SK-N-SH (cell line): ENCODE results near the gene UCKL1. TPM values are rescaled to one million over a fixed set of nuclear protein-coding genes. Genes with fewer than 3 reads are reported as not detected.
"Not testable (repeated sequence)": the region's sequence is repeated elsewhere in the genome, so short reads cannot be mapped to it uniquely, and the experiment has no call there.

ENCODE experiments used
- CTCF ChIA-PET: fragments of 300-600, 350-600 bp; formaldehyde crosslinking; extraction: SDS; loops from one replicate; lab custom pipeline; 2021; lab: Yijun Ruan, JAX
- POLR2A ChIA-PET: fragments of 350-600 bp; sonication (Branson Sonifier 250); formaldehyde crosslinking; extraction: SDS; loops from one replicate; lab custom pipeline; 2020; ENCODE audit warnings: antibody characterized with exemption, inconsistent platforms; lab: Yijun Ruan, JAX
- DNase-seq: peaks from one replicate; pipeline ENCODE4 v3.0.0; 2012
- H2AFZ ChIP-seq: fragments of 200-600 bp; sonication (generic); 2 replicates; pipeline ENCODE4 v1.8.1; 2016; ENCODE audit warnings: antibody characterized with exemption, mild to moderate bottlenecking, low read depth
- H3F3A ChIP-seq: fragments of 200-600 bp; sonication (generic); replicated peaks from 2 replicates; pipeline ENCODE3; 2016; ENCODE audit warnings: antibody characterized with exemption, mild to moderate bottlenecking; ENCODE audit not compliant: insufficient read depth
- H3K27ac ChIP-seq, 2 experiments: fragments of 200-500 bp in 1 of 2; fragments of 200-600 bp in 1 of 2; sonication (Bioruptor generic) in 1 of 2; sonication (generic), shearing (Covaris generic) in 1 of 2; 2 replicates each; pipeline versions ENCODE4 v1.5.1 to v1.6.1; 2014 to 2016; ENCODE audit warnings: low read depth in 2 of 2, inconsistent platforms in 1 of 2, low read length in 1 of 2, mild to moderate bottlenecking in 1 of 2, mixed read lengths in 1 of 2
- H3K27me3 ChIP-seq: fragments of 200-600 bp; sonication (generic), shearing (Covaris generic); 2 replicates; pipeline ENCODE4 v1.6.1; 2016; ENCODE audit warnings: mixed run types; ENCODE audit not compliant: insufficient read depth
- H3K36me3 ChIP-seq, 2 experiments: fragments of 200-500 bp in 1 of 2; fragments of 200-600 bp in 1 of 2; sonication (Bioruptor generic) in 1 of 2; sonication (generic) in 1 of 2; replicated peaks in 1 of 2; 2 replicates each; pipeline versions ENCODE3 to v1.5.1; 2014 to 2016; ENCODE audit warnings: low read length in 1 of 2, mild to moderate bottlenecking in 1 of 2; ENCODE audit not compliant: insufficient read depth in 2 of 2, control insufficient read depth in 1 of 2
- H3K4me1 ChIP-seq, 2 experiments: fragments of 200-500 bp in 1 of 2; fragments of 200-600 bp in 1 of 2; sonication (Bioruptor generic) in 1 of 2; sonication (generic), shearing (Covaris generic) in 1 of 2; 2 replicates each; pipeline versions ENCODE4 v1.5.1 to v1.6.1; 2014 to 2016; ENCODE audit warnings: low read depth in 1 of 2, low read length in 1 of 2, mixed run types in 1 of 2; ENCODE audit not compliant: insufficient read depth in 2 of 2, control insufficient read depth in 1 of 2
- H3K4me2 ChIP-seq: fragments of 200-600 bp; sonication (generic), shearing (Covaris generic); 2 replicates; pipeline ENCODE4 v1.6.1; 2017; ENCODE audit warnings: mixed run types
- H3K4me3 ChIP-seq, 2 experiments: fragments of 200-500 bp in 1 of 2; fragments of 200-600 bp in 1 of 2; sonication (Bioruptor generic) in 1 of 2; sonication (generic), shearing (Covaris generic) in 1 of 2; 2 replicates each; pipeline versions ENCODE4 v1.5.1 to v1.8.1; 2014 to 2016; ENCODE audit warnings: low read depth in 2 of 2, inconsistent platforms in 1 of 2, low read length in 1 of 2, mild to moderate bottlenecking in 1 of 2, mixed read lengths in 1 of 2, moderate library complexity in 1 of 2
- H3K79me2 ChIP-seq: fragments of 200-600 bp; sonication (generic); 2 replicates; pipeline ENCODE4 v1.8.1; 2017; ENCODE audit warnings: mild to moderate bottlenecking; ENCODE audit not compliant: insufficient read depth
- H3K9ac ChIP-seq: fragments of 200-600 bp; sonication (generic); 2 replicates; pipeline ENCODE4 v1.6.1; 2017; ENCODE audit warnings: mixed run types
- H3K9me2 ChIP-seq: fragments of 200-600 bp; sonication (generic); 2 replicates; pipeline ENCODE4 v1.6.1; 2017; ENCODE audit warnings: mixed run types
- H3K9me3 ChIP-seq: fragments of 200-600 bp; sonication (generic); 2 replicates; pipeline ENCODE4 v1.6.1; 2017; ENCODE audit warnings: mixed run types, mild to moderate bottlenecking, moderate library complexity
- H4K20me1 ChIP-seq: fragments of 200-600 bp; sonication (generic); 2 replicates; pipeline ENCODE4 v1.6.1; 2017; ENCODE audit warnings: mild to moderate bottlenecking, mixed run types; ENCODE audit not compliant: insufficient read depth
- RXRA ChIP-seq: IDR thresholded peaks from 2 replicates; pipeline ENCODE4 v1.4.0; 2012; ENCODE audit warnings: low read depth, mild to moderate bottlenecking, borderline replicate concordance
- WGBS: methylation state at CpG from one replicate; pipeline ENCODE4 v1.1.6; 2017; ENCODE audit warnings: low lambda C conversion rate; 5-methylcytosine and 5-hydroxymethylcytosine counted together
- polyA plus RNA-seq, 3 experiments: library from polyadenylated mRNA; depleted of rRNA; stranded (reverse); fragments of >200 nt; gene quantifications; 2 replicates each; pipeline ENCODE4 v1.2.3, GENCODE V29; 2012
- TF ChIP-seq, protein P1 (sequence below): fragments of 150-350 bp; IDR thresholded peaks from 2 replicates; pipeline ENCODE4 v1.6.1; 2016; ENCODE audit warnings: mild to moderate bottlenecking, low read depth, low read length
- TF ChIP-seq, protein P2 (sequence below): fragments of 200-600 bp; sonication (generic); IDR thresholded peaks from 2 replicates; pipeline ENCODE4 v1.6.1; 2017; ENCODE audit warnings: antibody characterized with exemption, mild to moderate bottlenecking, moderate library complexity

The UCKL1 gene
- polyA plus RNA-seq, 1 of the 3 experiments (the other 2 are of a cell fraction), result 71.6 TPM

DNA sequence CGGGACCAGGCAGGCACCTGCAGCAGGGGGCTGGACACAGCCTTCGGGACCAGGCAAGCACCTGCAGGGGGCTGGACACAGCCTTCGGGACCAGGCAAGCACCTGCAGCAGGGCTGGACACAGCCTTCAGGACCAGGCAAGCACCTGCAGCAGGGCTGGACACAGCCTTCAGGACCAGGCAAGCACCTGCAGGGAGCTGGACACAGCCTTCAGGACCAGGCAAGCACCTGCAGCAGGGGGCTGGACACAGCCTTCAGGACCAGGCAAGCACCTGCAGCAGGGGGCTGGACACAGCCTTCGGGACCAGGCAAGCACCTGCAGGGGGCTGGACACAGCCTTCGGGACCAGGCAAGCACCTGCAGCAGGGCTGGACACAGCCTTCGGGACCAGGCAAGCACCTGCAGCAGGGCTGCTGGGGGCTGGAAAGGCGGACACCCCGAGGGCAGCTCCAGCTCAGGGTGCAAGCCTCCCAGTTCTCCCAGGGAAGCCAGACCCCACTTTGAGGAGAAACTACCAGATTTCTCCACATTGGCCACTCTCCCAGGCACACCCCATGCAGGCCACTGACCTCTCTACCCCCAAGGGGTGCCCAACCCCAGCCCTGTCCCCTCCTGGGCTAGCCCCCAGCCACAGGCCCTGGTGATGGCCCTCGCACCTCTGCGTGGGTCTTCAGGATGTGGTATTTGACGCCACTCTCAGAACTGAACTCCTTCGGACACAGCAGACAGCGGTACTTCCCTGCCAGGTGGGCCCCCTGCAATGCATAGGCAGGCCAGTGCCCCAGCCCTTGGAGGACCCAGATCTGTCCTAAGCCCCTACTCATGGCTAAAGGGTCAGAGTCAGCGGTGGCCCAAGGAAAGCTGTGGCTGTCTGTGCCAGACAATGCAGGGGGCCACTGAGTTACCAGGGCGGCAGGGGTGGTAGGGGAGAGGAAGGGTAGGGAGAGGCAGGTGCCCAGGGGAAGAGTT is 4.7 kb upstream of the UCKL1 start:
- H3K4me3 ChIP-seq, H3K9ac ChIP-seq, H2AFZ ChIP-seq, H3K79me2 ChIP-seq, H3K27ac ChIP-seq, H4K20me1 ChIP-seq, H3K27me3 ChIP-seq, H3K9me3 ChIP-seq, POLR2A ChIA-PET, H3K4me1 ChIP-seq, H3F3A ChIP-seq, H3K9me2 ChIP-seq, DNase-seq, H3K4me2 ChIP-seq: not testable (repeated sequence)
- CTCF ChIA-PET, result interaction anchor here (2.5 kb wide), 1 partner anchor 13 kb away, joined by 12 read pairs; no protein-coding TSS in a partner anchor
- peaks cover 0 to 54% of the 10 kb centered on the region in 2 experiments for H3K36me3 ChIP-seq
- WGBS, result 97% methylated on average over 10 of the region's 15 CpGs

DNA sequence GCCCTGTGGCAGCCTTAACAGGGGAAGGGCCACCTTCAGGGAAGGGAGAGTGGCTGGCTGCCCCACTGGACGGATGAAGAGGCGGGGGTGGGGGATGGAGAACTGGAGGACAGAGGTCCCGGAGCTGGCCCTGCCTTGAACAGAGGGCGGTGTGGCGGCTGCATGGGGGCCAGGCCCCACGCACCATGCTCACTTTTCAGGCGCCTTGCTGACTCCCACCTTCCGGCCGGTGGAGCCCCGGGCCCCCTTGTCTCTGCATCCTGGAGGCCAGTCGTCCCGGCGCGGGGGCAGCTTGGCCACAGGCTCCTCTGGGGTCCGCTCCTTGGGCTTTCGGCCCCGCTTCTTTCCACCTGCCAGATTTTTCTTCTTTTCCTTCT is 3.5 kb upstream of the UCKL1 start:
- Histone ChIP-seq H3K4me1 (peaks cover 0 to 11% of the 10 kb centered on the region in 2 experiments; a peak in 1 of 4 replicates), H3K27me3 (no peaks in the 10 kb centered on the region), H3K36me3 (peaks cover 0 to 54% of the 10 kb centered on the region in 2 experiments), H3K9me2 (no peaks in the 10 kb centered on the region), H3F3A (peaks cover 8% of the 10 kb centered on the region), H3K9ac (no peak overlapping the region), H3K4me2 (no peak overlapping the region), H3K79me2 (peaks cover 15% of the 10 kb centered on the region), H3K9me3 (no peaks in the 10 kb centered on the region), H3K4me3 (no peak overlapping the region), H2AFZ (no peak overlapping the region), H4K20me1 (peaks cover 3% of the 10 kb centered on the region; the same call in 1 of the 2 replicates), H3K27ac (no peak overlapping the region)
- POLR2A ChIA-PET, result no interaction called here
- WGBS, result 89% methylated on average over 11 of the region's 17 CpGs
- DNase-seq, result no peak
- CTCF ChIA-PET, result interaction anchor here (1.4 to 4.8 kb wide), 2 partner anchors 12 to 15 kb away, joined by 3 to 32 read pairs; no protein-coding TSS in a partner anchor
- no peak for TF ChIP-seq RXRA
- TF ChIP-seq, protein P1, sequence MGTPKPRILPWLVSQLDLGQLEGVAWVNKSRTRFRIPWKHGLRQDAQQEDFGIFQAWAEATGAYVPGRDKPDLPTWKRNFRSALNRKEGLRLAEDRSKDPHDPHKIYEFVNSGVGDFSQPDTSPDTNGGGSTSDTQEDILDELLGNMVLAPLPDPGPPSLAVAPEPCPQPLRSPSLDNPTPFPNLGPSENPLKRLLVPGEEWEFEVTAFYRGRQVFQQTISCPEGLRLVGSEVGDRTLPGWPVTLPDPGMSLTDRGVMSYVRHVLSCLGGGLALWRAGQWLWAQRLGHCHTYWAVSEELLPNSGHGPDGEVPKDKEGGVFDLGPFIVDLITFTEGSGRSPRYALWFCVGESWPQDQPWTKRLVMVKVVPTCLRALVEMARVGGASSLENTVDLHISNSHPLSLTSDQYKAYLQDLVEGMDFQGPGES, result no peak
- TF ChIP-seq, all 33 proteins: peak for 0

DNA sequence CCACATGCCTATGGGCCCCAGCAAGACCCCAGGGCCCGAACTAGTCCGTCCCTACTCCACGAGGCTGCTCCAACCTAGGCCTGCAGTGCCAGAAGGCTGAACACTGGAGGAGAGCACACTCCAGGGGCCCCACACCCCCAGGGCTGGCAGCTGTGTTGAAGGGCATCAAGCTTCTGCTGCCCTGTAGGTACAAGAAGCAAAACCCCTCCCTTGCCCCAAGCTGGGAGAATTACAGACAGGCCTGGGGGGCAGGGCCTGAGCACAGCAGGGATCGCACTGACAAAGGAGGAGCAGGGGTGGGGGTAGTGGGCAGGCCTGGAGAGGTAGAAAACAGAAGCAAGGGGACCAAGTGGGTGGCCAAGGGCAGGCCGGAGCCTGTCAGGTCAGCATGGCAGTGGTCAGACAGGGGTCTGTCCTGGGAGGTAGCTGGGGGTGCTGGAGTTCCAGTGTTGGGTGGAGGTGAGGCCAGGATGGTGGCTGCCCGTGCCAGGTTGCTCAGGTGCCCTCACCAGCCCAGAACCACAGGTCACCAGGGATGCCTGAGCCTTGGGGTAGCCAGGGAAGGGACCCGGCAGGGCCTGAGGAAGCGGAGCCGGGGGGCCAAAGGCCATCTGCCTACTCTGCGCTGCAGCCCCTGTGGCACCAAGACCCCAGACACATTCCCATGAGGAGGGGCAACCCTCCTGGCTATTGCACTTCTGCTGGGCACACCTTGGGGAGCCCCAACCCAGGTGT is 2.9 kb upstream of the UCKL1 start:
- H3K9me3 ChIP-seq, result no peaks in the 10 kb centered on the region
- H2AFZ ChIP-seq, result no peak overlapping the region
- no peak overlapping the region for H3K9ac ChIP-seq
- no peak overlapping the region for H3K27ac ChIP-seq
- H4K20me1 ChIP-seq, result peaks cover 9% of the 10 kb centered on the region
- H3F3A ChIP-seq, result peaks cover 8% of the 10 kb centered on the region
- peaks cover 21% of the 10 kb centered on the region for H3K79me2 ChIP-seq
- peaks cover 0 to 49% of the 10 kb centered on the region in 2 experiments for H3K36me3 ChIP-seq
- H3K4me2 ChIP-seq, result no peak overlapping the region
- WGBS, result 91% methylated on average over 2 of the region's 10 CpGs
- ChIA-PET POLR2A (no interaction called here), CTCF (interaction anchor here (1.0 to 4.8 kb wide), 4 partner anchors 12 to 49 kb away, joined by 3 to 32 read pairs (median 6); partner anchors contain the start of gene PRPF6)
- no peak for DNase-seq
- no peak overlapping the region for H3K4me3 ChIP-seq
- TF ChIP-seq, protein P2, sequence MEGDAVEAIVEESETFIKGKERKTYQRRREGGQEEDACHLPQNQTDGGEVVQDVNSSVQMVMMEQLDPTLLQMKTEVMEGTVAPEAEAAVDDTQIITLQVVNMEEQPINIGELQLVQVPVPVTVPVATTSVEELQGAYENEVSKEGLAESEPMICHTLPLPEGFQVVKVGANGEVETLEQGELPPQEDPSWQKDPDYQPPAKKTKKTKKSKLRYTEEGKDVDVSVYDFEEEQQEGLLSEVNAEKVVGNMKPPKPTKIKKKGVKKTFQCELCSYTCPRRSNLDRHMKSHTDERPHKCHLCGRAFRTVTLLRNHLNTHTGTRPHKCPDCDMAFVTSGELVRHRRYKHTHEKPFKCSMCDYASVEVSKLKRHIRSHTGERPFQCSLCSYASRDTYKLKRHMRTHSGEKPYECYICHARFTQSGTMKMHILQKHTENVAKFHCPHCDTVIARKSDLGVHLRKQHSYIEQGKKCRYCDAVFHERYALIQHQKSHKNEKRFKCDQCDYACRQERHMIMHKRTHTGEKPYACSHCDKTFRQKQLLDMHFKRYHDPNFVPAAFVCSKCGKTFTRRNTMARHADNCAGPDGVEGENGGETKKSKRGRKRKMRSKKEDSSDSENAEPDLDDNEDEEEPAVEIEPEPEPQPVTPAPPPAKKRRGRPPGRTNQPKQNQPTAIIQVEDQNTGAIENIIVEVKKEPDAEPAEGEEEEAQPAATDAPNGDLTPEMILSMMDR, result no peak
- H3K9me2 ChIP-seq, result no peaks in the 10 kb centered on the region
- no peaks in the 10 kb centered on the region for H3K27me3 ChIP-seq
- peaks cover 2 to 17% of the 10 kb centered on the region in 2 experiments; a peak in 1 of 4 replicates for H3K4me1 ChIP-seq
